ENCODE results near the gene UGT1A5. TPM values are rescaled to one million over a fixed set of nuclear protein-coding genes. Genes with fewer than 3 reads are reported as not detected.

The UGT1A5 gene
- total RNA-seq, 1 experiment from 2014 or later: not detected

GRCh38 chr2:233706720-233707119, 6.0 kb upstream of the UGT1A5 start:
- no peaks in the 10 kb centered on the region for H4K20me1 ChIP-seq (ENCODE audit: insufficient read depth)
- ChIA-PET RAD21 (ENCODE audit: low non-redundant PET in 1 of 2, low total read pairs in 2 of 2, uncharacterized antibody in 2 of 2, unreplicated experiment in 2 of 2) (no interaction called here), POLR2A (no interaction called here), CTCF (no interaction called here)
- no peak overlapping the region for H3K27ac ChIP-seq (ENCODE audit: low read depth, low read length)
- no peak overlapping the region for H3K4me2 ChIP-seq (ENCODE audit: low read length)
- ATAC-seq (no peak), DNase-seq (ENCODE audit: low read depth, low spot score) (no peak)
- H3K4me1 ChIP-seq (ENCODE audit: control insufficient read depth in 1 of 2, insufficient read depth in 2 of 2, low read length in 2 of 2): no peaks in the 10 kb centered on the region
- BruUV-seq (replicated peaks): no TSS peak
- H3K79me2 ChIP-seq (ENCODE audit: insufficient read depth, low read length): no peaks in the 10 kb centered on the region
- intact Hi-C loops (cut with micrococcal nuclease): no loop called here
- no peaks in the 10 kb centered on the region for H3K9me3 ChIP-seq (ENCODE audit: control insufficient read depth in 1 of 2, insufficient read depth in 1 of 2, low read depth in 1 of 2, low read length in 2 of 2)
- H3K9ac ChIP-seq (ENCODE audit: low read length): no peak overlapping the region
- no peaks in the 10 kb centered on the region for H3K36me3 ChIP-seq (ENCODE audit: control insufficient read depth in 1 of 2, insufficient read depth in 2 of 2, low read length in 2 of 2)
- H3K4me3 ChIP-seq (replicated peaks in 1 of 2; ENCODE audit: low read depth in 1 of 2, low read length in 2 of 2): no peak overlapping the region
- no peak overlapping the region for H2AFZ ChIP-seq (ENCODE audit: low read depth, low read length, poor library complexity, severe bottlenecking)
- H3K27me3 ChIP-seq (ENCODE audit: insufficient read depth, low read length): no peaks in the 10 kb centered on the region
- no peaks in the 10 kb centered on the region for H3K9me2 ChIP-seq (ENCODE audit: insufficient read depth)
- TF ChIP-seq ELF1 (IDR thresholded peaks at IDR 0.05; ENCODE audit: borderline replicate concordance, low read depth): no peak
- no peak for TF ChIP-seq ZBTB33 (IDR thresholded peaks at IDR 0.05; ENCODE audit: extremely low read depth, insufficient replicate concordance, low read length)
- no peak for TF ChIP-seq SP1 (IDR thresholded peaks at IDR 0.05; ENCODE audit: low read depth)
- TF ChIP-seq CEBPB (IDR thresholded peaks at IDR 0.05; ENCODE audit: low read depth): no peak
- no peak for TF ChIP-seq EGR1 (IDR thresholded peaks at IDR 0.05; ENCODE audit: low read depth)
- no peak for TF ChIP-seq ZFX (IDR thresholded peaks at IDR 0.05)
- TF ChIP-seq EZH2phosphoT487 (IDR thresholded peaks at IDR 0.05; ENCODE audit: borderline replicate concordance): no peak
- no peak for TF ChIP-seq EZH2 (IDR thresholded peaks at IDR 0.05)
- TF ChIP-seq CTCF (IDR thresholded peaks at IDR 0.05 in 2 of 3, conservative IDR thresholded peaks at IDR 0.05 in 1 of 3; ENCODE audit: borderline replicate concordance in 1 of 3, insufficient read depth in 1 of 3, low read depth in 2 of 3, low read length in 2 of 3): no peak
- TF ChIP-seq JUND (IDR thresholded peaks at IDR 0.05): no peak
- no peak for TF ChIP-seq YY1 (IDR thresholded peaks at IDR 0.05; ENCODE audit: extremely low read depth, insufficient replicate concordance, low read depth, low read length)
- no peak for TF ChIP-seq SRF (IDR thresholded peaks at IDR 0.05; ENCODE audit: low read depth)
- TF ChIP-seq RAD21 (IDR thresholded peaks at IDR 0.05; ENCODE audit: low read depth): no peak
- TF ChIP-seq REST (IDR thresholded peaks at IDR 0.05; ENCODE audit: low read depth): no peak
- no peak for TF ChIP-seq ZNF274 (IDR thresholded peaks at IDR 0.05; ENCODE audit: low read depth, low read length)

All from HCT116 (cell line).